Naive B cell (primary cell): Measurements from ENCODE around the gene SQOR. TPM values are rescaled to one million over a fixed set of nuclear protein-coding genes. Genes with fewer than 3 reads are reported as not detected.
A peak's percentile ranks its signal among the peaks of the same experiment; 100 is the strongest.

Source experiments
- ATAC-seq, 2 donors: fragments of 150-1000 bp; cut with Tn5 transposase; 2 replicates each; pipeline ENCODE4 v1.10.0; 2021; ENCODE audit warnings: low read depth in 2 of 2, mild to moderate bottlenecking in 2 of 2, moderate library complexity in 2 of 2
- DNase-seq: peaks from one replicate; pipeline ENCODE4 v3.0.0; 2022
- H3K27ac Mint-ChIP-seq, 6 donors: one replicate each; pipeline ENCODE4 v1.8.0; 2020 to 2022; ENCODE audit warnings: mild to moderate bottlenecking in 6 of 6, mixed read lengths in 6 of 6, moderate library complexity in 5 of 6, inconsistent platforms in 2 of 6
- H3K27me3 Mint-ChIP-seq, 3 donors: one replicate each; pipeline ENCODE4 v1.8.0; 2021 to 2022; ENCODE audit warnings: mixed read lengths in 3 of 3, mild to moderate bottlenecking in 1 of 3
- H3K36me3 Mint-ChIP-seq, 2 donors: one replicate each; pipeline ENCODE4 v1.8.0; 2020 to 2022; ENCODE audit warnings: mixed read lengths in 2 of 2, inconsistent platforms in 1 of 2, mild to moderate bottlenecking in 1 of 2
- H3K4me1 Mint-ChIP-seq, 3 donors: one replicate each; pipeline ENCODE4 v1.8.0; 2020 to 2022; ENCODE audit warnings: mixed read lengths in 3 of 3, inconsistent platforms in 1 of 3, mild to moderate bottlenecking in 1 of 3, moderate library complexity in 1 of 3
- H3K4me3 Mint-ChIP-seq, 8 donors: one replicate each; pipeline ENCODE4 v1.8.0; 2020 to 2022; ENCODE audit warnings: mild to moderate bottlenecking in 8 of 8, mixed read lengths in 8 of 8, moderate library complexity in 8 of 8, inconsistent platforms in 2 of 8
- H3K9me3 Mint-ChIP-seq, 7 donors: one replicate each; pipeline ENCODE4 v1.8.0; 2020 to 2022; ENCODE audit warnings: mixed read lengths in 7 of 7, mild to moderate bottlenecking in 5 of 7, inconsistent platforms in 2 of 7, moderate library complexity in 1 of 7
- polyA plus RNA-seq, 6 donors: library from polyadenylated mRNA; unstranded; fragments of 300-500 nt; fragmentation: Illumina TruSeq; gene quantifications; one replicate each; pipeline ENCODE4 v1.2.3, GENCODE V29; 2021; ENCODE audit warnings: low read depth in 6 of 6

The SQOR gene
- polyA plus RNA-seq, 6 donors from 2014 or later = 49.2 to 110 (median 67.1) TPM

- peaks cover 6 to 11% of the 10 kb centered on the region in 2 donors for H3K36me3 Mint-ChIP-seq
- peak overlapping the region in 2 of 6 donors; percentile 76 to 77 for H3K27ac Mint-ChIP-seq
- DNase-seq = no peak
- peak overlapping the region in 5 of 8 donors; percentile 15 to 71 (median 54) for H3K4me3 Mint-ChIP-seq
- no peak for ATAC-seq
- peaks cover 0 to 2% (median 0%) of the 10 kb centered on the region in 7 donors for H3K9me3 Mint-ChIP-seq
- H3K27me3 Mint-ChIP-seq = no peaks in the 10 kb centered on the region
- peaks cover 41 to 50% (median 42%) of the 10 kb centered on the region in 3 donors for H3K4me1 Mint-ChIP-seq
Observed at GRCh38 chr15:45606413-45606812, 28.4 kb upstream of the SQOR start.

- Mint-ChIP-seq H3K9me3 (peaks cover 0 to 2% (median 0%) of the 10 kb centered on the region in 7 donors), H3K36me3 (peaks cover 6 to 11% of the 10 kb centered on the region in 2 donors), H3K4me1 (peaks cover 37 to 49% (median 41%) of the 10 kb centered on the region in 3 donors), H3K27me3 (no peaks in the 10 kb centered on the region), H3K27ac (peak overlapping the region in 5 of 6 donors; percentile 18 to 84 (median 76)), H3K4me3 (peak overlapping the region in 7 of 8 donors; percentile 15 to 72 (median 61))
- DNase-seq = peak; percentile 25
- ATAC-seq = peak; percentile 35 to 52
Observed at GRCh38 chr15:45606841-45607240, 28.0 kb upstream of the SQOR start.

GRCh38 chr15:45611305-45611704 is 23.5 kb upstream of the SQOR start:
- ATAC-seq = no peak
- H3K4me1 Mint-ChIP-seq = peaks cover 16 to 23% (median 22%) of the 10 kb centered on the region in 3 donors
- no peak overlapping the region for H3K4me3 Mint-ChIP-seq
- no peaks in the 10 kb centered on the region for H3K9me3 Mint-ChIP-seq
- no peaks in the 10 kb centered on the region for H3K27me3 Mint-ChIP-seq
- peak overlapping the region in 3 of 6 donors; percentile 28 to 71 (median 42) for H3K27ac Mint-ChIP-seq
- DNase-seq = peak; percentile 21
- H3K36me3 Mint-ChIP-seq = peaks cover 6 to 11% of the 10 kb centered on the region in 2 donors

GRCh38 chr15:45612790-45613415 is 21.9 kb upstream of the SQOR start:
- Mint-ChIP-seq H3K27ac (peak overlapping the region in 1 of 6 donors; percentile 58), H3K36me3 (peaks cover 0 to 5% of the 10 kb centered on the region in 2 donors), H3K27me3 (no peaks in the 10 kb centered on the region), H3K9me3 (no peaks in the 10 kb centered on the region), H3K4me1 (peaks cover 7 to 14% (median 13%) of the 10 kb centered on the region in 3 donors), H3K4me3 (no peak overlapping the region)
- ATAC-seq = no peak
- DNase-seq = no peak

DNA sequence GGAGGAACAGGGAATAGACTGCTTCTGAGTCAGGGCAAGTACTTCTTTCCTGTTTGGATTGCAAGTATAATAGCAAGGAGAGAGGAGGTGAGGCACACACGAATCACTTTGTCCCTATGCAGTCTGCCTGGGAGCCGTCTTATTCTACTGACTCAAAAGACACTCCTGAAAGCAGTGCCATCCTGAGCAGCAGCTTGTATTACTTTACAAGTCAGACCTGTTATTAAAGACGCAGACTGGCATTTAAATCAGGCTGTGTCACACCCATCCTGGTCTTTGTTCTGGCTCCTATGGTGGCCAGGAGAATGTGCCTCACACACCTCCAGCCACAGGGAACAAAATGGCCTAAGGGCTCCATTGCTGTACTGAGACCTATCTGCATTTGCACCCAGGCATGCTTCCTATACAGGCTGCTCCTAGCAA is 17.9 kb upstream of the SQOR start:
- Mint-ChIP-seq H3K36me3 (no peaks in the 10 kb centered on the region), H3K27me3 (no peaks in the 10 kb centered on the region), H3K4me1 (peaks cover 0 to 12% (median 4%) of the 10 kb centered on the region in 3 donors), H3K27ac (no peak overlapping the region), H3K9me3 (no peaks in the 10 kb centered on the region), H3K4me3 (no peak overlapping the region)
- ATAC-seq (no peak), DNase-seq (no peak)

DNA sequence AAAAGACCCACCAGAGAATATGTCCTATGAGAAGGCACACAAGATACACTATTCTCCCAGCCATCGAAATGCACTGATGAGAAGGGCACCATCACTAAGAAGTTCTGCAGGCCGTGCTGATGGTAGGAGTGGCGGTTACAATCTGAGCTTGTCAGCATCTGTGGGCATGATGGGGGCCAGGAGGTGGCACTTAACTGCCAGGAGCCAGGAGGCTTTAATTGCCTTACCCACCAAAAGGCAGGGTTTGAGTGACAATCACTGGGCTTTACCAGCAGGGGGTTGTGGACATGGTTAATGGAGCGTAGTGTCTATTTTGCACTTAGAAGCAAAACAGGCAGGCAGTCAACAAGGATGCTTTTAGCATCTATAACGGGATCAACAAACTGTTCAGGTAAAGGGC is 16.0 kb upstream of the SQOR start:
- ATAC-seq (peak in 1 of 2 donors; percentile 31), DNase-seq (no peak)
- H3K27ac Mint-ChIP-seq = no peak overlapping the region
- peak overlapping the region in 1 of 8 donors; percentile 6 for H3K4me3 Mint-ChIP-seq
- H3K36me3 Mint-ChIP-seq = no peaks in the 10 kb centered on the region
- no peaks in the 10 kb centered on the region for H3K27me3 Mint-ChIP-seq
- peaks cover 0 to 10% (median 0%) of the 10 kb centered on the region in 7 donors for H3K9me3 Mint-ChIP-seq
- H3K4me1 Mint-ChIP-seq = peaks cover 0 to 7% (median 4%) of the 10 kb centered on the region in 3 donors

GRCh38 chr15:45628136-45628535 is 6.7 kb upstream of the SQOR start:
- Mint-ChIP-seq H3K27me3 (peaks cover 0 to 6% (median 0%) of the 10 kb centered on the region in 3 donors), H3K27ac (no peak overlapping the region)

DNA sequence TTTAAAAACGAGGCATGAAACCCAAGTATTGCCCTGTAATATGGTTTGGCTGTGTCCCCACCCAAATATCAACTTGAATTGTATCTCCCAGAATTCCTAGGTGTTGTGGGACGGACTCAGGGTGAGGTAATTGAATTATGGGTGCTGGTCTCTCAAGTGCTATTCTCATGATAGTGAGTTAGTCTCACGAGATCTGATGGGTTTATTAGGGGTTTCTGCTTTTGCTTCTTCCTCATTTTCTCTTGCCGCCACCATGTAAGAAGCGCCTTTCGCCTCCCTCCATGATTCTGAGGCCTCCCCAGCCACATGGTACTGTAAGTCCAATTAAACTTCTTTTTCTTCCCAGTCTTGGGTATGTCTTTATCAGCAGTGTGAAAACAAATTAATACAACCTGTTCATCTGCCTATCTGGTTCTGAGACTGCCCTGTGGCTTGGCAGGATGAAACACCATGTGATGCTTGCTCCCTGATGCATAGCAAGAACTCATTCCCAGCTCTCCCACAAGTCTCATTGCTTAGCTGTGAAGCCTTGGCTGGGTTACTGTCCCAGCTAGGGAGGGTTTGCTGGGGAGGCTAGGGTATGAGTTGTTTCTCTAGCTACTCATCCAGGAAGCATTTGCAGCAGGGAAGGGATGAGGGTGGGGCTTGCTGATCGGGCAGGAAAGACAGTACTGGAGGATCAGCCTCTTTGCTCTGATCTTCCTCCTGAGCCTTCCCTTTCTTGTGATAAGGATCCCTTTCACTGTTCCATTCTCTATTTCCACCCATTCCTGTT is 3.7 kb upstream of the SQOR start:
- ATAC-seq (no peak), DNase-seq (no peak)
- Mint-ChIP-seq H3K9me3 (peaks cover 9 to 22% (median 19%) of the 10 kb centered on the region in 7 donors), H3K27me3 (peaks cover 0 to 6% (median 0%) of the 10 kb centered on the region in 3 donors), H3K4me3 (no peak overlapping the region), H3K4me1 (peaks cover 11 to 34% (median 16%) of the 10 kb centered on the region in 3 donors), H3K36me3 (peaks cover 9 to 20% of the 10 kb centered on the region in 2 donors), H3K27ac (peak overlapping the region in 1 of 6 donors; percentile 3)

More at GRCh38 chr15:45628136-45628535, 6.7 kb upstream of the SQOR start:
- peaks cover 9 to 23% of the 10 kb centered on the region in 2 donors for H3K36me3 Mint-ChIP-seq
- peaks cover 9 to 48% (median 37%) of the 10 kb centered on the region in 7 donors for H3K9me3 Mint-ChIP-seq
- ATAC-seq = no peak
- H3K4me1 Mint-ChIP-seq = peaks cover 5 to 15% (median 5%) of the 10 kb centered on the region in 3 donors
- no peak overlapping the region for H3K4me3 Mint-ChIP-seq
- no peak for DNase-seq

DNA sequence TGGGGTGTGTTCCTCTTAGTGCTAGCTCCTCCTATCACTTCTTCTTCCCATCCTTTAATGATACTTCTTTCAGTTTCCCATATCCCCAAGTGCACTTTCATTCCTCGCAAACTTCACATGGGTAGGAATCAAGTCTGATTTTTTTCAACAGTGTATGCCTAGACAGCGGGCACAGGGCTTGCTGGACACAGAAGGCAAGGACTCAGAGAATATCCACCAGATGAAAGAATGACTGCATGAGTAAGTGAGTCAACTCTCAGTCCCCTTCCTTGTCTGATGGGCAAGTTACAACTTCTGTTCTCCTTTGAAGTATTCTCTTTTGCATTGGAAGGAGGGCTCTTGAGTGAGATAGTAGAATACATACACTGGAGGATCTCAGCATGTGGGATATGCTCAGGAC is 3.1 kb upstream of the SQOR start:
- ATAC-seq (no peak), DNase-seq (no peak)
- Mint-ChIP-seq H3K27me3 (peaks cover 0 to 6% (median 0%) of the 10 kb centered on the region in 3 donors), H3K4me3 (peak overlapping the region in 1 of 8 donors; percentile 50), H3K4me1 (peaks cover 11 to 41% (median 16%) of the 10 kb centered on the region in 3 donors), H3K36me3 (peaks cover 9 to 13% of the 10 kb centered on the region in 2 donors), H3K27ac (peak overlapping the region in 1 of 6 donors; percentile 17), H3K9me3 (peaks cover 5 to 15% (median 13%) of the 10 kb centered on the region in 7 donors)

DNA sequence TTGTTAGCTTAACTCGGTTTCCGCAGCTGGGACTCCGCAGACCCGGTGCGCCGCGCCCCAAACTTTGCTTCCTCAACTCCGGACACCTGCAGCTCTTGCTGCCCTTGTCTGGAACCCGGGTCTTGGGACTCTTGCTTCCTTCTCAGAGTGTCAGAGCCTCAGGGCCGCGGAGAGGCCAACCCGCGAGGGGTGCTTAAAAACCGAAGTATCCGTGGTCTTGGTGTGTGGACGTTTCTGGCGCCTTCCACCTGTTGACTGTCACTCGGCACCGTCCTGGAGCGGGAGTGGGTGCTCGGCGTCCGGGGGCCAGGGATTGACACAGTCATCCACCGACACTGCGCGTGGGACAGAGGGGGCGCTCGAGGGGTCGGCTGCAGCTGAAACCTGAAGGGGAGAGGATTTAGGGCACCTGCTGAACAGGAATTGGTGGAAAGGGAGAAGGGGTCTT is 386 bp downstream of the SQOR start:
- Mint-ChIP-seq H3K27ac (peak overlapping the region; percentile 66 to 95 (median 91)), H3K9me3 (no peaks in the 10 kb centered on the region), H3K4me1 (peaks cover 21 to 69% (median 44%) of the 10 kb centered on the region in 3 donors), H3K27me3 (no peaks in the 10 kb centered on the region), H3K4me3 (peak overlapping the region; percentile 89 to 99 (median 98)), H3K36me3 (peaks cover 5 to 10% of the 10 kb centered on the region in 2 donors)
- peak; percentile 64 to 68 for ATAC-seq
- peak; percentile 66 for DNase-seq

GRCh38 chr15:45635763-45636292 is 999 bp downstream of the SQOR start:
- DNase-seq (no peak), ATAC-seq (no peak)
- peaks cover 7 to 10% of the 10 kb centered on the region in 2 donors for H3K36me3 Mint-ChIP-seq
- peak overlapping the region; percentile 34 to 95 (median 88) for H3K27ac Mint-ChIP-seq
- peak overlapping the region; percentile 89 to 99 (median 98) for H3K4me3 Mint-ChIP-seq
- no peaks in the 10 kb centered on the region for H3K27me3 Mint-ChIP-seq
- peaks cover 21 to 70% (median 44%) of the 10 kb centered on the region in 3 donors for H3K4me1 Mint-ChIP-seq
- H3K9me3 Mint-ChIP-seq = no peaks in the 10 kb centered on the region

DNA sequence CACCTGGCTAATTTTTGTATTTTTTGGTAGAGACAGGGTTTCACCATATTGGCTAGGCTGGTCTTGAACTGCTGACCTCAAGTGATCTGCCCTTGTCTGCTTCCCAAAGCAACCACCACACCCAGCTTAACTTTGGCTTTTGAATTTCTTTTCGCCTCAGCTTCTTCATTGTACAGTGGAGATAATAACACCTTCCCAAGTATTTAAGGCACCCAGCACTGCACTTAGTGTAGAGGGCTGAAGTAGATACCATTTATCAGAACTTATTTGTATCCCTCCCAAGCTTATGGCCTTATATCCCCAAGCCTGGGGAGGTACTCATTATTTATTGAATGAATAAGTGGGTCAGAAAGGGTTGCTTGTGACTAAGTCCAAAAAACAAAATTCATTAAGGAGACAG is 2.3 kb downstream of the SQOR start:
- Mint-ChIP-seq H3K27ac (peak overlapping the region; percentile 21 to 93 (median 78)), H3K4me1 (peaks cover 22 to 67% (median 45%) of the 10 kb centered on the region in 3 donors), H3K9me3 (no peaks in the 10 kb centered on the region), H3K36me3 (peaks cover 7 to 10% of the 10 kb centered on the region in 2 donors), H3K4me3 (peak overlapping the region; percentile 66 to 91 (median 88)), H3K27me3 (no peaks in the 10 kb centered on the region)
- ATAC-seq = no peak
- no peak for DNase-seq

- Mint-ChIP-seq H3K27ac (peak overlapping the region; percentile 37 to 93 (median 81)), H3K9me3 (no peaks in the 10 kb centered on the region), H3K4me3 (peak overlapping the region; percentile 66 to 91 (median 88)), H3K27me3 (no peaks in the 10 kb centered on the region), H3K36me3 (peaks cover 10% of the 10 kb centered on the region in 2 donors), H3K4me1 (peaks cover 25 to 68% (median 48%) of the 10 kb centered on the region in 3 donors)
- DNase-seq = peak; percentile 60
- ATAC-seq = peak; percentile 61 to 64
Observed at GRCh38 chr15:45637552-45638033, 2.8 kb downstream of the SQOR start.
